ENCODE results near the gene STON2. TPM values are rescaled to one million over a fixed set of nuclear protein-coding genes. Genes with fewer than 3 reads are reported as not detected.

The STON2 gene
- total RNA-seq, 2 donors from 2014 or later = 8.6 to 14.1 TPM

- TF ChIP-seq, protein P1, sequence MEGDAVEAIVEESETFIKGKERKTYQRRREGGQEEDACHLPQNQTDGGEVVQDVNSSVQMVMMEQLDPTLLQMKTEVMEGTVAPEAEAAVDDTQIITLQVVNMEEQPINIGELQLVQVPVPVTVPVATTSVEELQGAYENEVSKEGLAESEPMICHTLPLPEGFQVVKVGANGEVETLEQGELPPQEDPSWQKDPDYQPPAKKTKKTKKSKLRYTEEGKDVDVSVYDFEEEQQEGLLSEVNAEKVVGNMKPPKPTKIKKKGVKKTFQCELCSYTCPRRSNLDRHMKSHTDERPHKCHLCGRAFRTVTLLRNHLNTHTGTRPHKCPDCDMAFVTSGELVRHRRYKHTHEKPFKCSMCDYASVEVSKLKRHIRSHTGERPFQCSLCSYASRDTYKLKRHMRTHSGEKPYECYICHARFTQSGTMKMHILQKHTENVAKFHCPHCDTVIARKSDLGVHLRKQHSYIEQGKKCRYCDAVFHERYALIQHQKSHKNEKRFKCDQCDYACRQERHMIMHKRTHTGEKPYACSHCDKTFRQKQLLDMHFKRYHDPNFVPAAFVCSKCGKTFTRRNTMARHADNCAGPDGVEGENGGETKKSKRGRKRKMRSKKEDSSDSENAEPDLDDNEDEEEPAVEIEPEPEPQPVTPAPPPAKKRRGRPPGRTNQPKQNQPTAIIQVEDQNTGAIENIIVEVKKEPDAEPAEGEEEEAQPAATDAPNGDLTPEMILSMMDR (IDR thresholded peaks at IDR 0.05) = no peak
- no peaks in the 10 kb centered on the region for H3K27me3 ChIP-seq
- H3K9me3 ChIP-seq = no peaks in the 10 kb centered on the region
- peak within 1 kb of the TSS; percentile 99 for H3K27ac ChIP-seq
- peak; percentile 96 for DNase-seq (ENCODE audit: low spot score)
- H3K4me1 ChIP-seq = peaks cover 0 to 32% of the 10 kb centered on the region in 2 donors
- peaks cover 1% of the 10 kb centered on the region for H3K36me3 ChIP-seq
- H3K4me3 ChIP-seq = peak within 1 kb of the TSS; percentile 80 to 81
Observed at GRCh38 chr14:81220830-81221578, 179.1 kb downstream of the STON2 start, which contains the start of gene GTF2A1. Gene GTF2A1, minus strand, starts transcription at chr14:81220959. Its CDS starts 441 bp downstream, at chr14:81220518.

- TF ChIP-seq, protein P1 (IDR thresholded peaks at IDR 0.05) = no peak
- Histone ChIP-seq H3K36me3 (peaks cover 6% of the 10 kb centered on the region), H3K4me1 (peaks cover 0 to 32% of the 10 kb centered on the region in 2 donors), H3K27me3 (no peaks in the 10 kb centered on the region), H3K9me3 (no peaks in the 10 kb centered on the region), H3K4me3 (peak overlapping the region; percentile 80 to 81), H3K27ac (peak overlapping the region; percentile 97 to 99)
- DNase-seq (ENCODE audit: low spot score) = no peak
Observed at GRCh38 chr14:81220580-81220829, 179.6 kb downstream of the STON2 start.

DNA sequence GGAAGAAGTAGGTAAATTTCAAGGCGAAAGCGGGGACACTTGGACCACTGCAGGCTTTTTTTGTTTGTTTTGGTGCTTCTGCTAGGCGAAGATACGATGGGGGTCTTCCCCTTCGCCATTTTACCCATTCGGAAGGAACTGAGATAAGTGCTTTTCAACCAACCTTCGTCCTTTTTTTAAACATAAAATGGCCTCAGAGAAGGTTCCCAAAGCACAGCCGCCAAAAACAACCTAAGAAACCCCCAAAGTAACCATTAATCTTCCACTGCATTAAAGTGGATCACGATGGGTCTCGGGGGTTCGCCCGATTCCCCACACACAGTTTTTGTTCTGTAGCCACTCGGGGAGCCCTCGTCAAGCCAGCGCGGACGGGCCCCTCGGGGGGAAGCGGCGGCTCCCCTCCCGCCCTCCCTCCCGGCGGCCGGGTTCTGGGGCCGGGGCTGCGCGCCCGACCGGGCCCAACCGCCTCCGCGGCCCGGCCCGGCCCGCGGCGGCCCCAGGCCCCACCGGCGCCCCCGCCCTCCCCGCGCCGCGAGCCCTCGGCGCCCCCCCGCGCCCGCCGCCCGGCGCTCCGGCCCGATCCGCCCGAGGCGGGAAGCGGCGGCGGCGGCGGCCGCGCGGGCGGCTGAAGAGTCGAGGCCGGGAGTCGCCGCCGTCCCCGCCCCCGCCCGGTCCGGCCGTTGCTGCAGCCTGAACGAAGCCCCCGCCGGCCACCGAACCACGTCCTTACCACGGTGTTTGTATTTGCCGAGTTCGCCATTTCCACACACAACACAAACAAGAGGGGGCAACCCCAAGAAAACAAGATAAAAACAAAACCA lies 180.2 kb downstream of the STON2 start:
- TF ChIP-seq, protein P1 (IDR thresholded peaks at IDR 0.05) = no peak
- H3K36me3 ChIP-seq = peaks cover 11% of the 10 kb centered on the region
- DNase-seq (ENCODE audit: low spot score) = no peak
- no peaks in the 10 kb centered on the region for H3K9me3 ChIP-seq
- H3K4me3 ChIP-seq = peak overlapping the region; percentile 80 to 81
- H3K4me1 ChIP-seq = peaks cover 0 to 32% of the 10 kb centered on the region in 2 donors
- H3K27me3 ChIP-seq = no peaks in the 10 kb centered on the region
- H3K27ac ChIP-seq = peak overlapping the region; percentile 99

DNA sequence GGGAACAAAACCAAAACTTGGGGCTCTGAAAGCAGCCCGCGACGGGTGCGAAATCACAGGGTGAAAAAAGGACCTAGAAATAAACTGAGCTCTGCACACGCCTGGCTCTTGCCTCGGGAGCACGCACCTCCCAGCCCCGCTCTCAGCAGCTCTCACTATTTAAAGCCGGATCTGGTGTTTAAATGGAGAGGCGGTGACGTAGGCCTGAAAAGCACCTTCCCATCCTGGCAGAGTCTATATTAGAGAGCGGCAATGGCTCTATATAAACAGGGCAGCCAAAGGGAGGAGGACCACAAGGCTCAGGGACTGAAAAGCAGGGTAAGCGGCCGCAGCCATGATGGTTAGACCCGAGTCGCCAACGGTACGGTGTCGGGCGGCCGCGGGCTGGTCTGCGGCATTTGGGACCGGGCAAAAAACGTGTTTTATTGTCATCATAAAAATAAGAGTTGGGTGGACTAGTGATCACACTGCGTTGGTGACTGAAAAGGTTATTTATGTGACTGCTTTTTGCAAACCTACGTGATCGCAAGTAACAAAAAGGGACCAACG lies 180.8 kb downstream of the STON2 start:
- Histone ChIP-seq H3K9me3 (no peaks in the 10 kb centered on the region), H3K36me3 (peaks cover 15% of the 10 kb centered on the region), H3K27me3 (no peaks in the 10 kb centered on the region), H3K4me1 (peaks cover 0 to 32% of the 10 kb centered on the region in 2 donors), H3K27ac (peak overlapping the region; percentile 99), H3K4me3 (peak overlapping the region; percentile 80 to 81)
- DNase-seq (ENCODE audit: low spot score) = peak; percentile 98
- TF ChIP-seq, protein P1 (IDR thresholded peaks at IDR 0.05) = no peak

DNA sequence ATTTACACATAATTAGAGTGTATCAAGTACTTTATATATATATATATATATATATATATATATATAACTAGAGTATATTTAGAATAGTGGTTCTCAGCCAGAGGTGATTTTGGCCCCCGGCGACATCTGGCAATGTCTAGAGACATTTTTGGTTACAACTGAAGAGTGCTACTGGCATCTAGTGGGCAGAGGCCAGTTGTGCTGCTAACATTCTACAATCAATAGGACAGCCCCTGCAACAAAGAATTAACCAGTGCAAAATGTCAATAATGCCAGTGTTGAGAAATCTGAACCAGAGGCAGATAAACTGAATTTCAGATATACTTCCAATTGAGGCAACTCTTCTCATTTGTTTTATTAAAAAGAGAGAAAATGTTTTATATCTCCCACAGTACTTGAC lies 188.3 kb downstream of the STON2 start:
- Histone ChIP-seq H3K4me1 (peaks cover 0 to 21% of the 10 kb centered on the region in 2 donors), H3K36me3 (peaks cover 15% of the 10 kb centered on the region), H3K27me3 (no peaks in the 10 kb centered on the region), H3K27ac (no peak overlapping the region), H3K9me3 (no peaks in the 10 kb centered on the region), H3K4me3 (no peak overlapping the region)
- DNase-seq (ENCODE audit: low spot score) = no peak
- TF ChIP-seq, protein P1 (IDR thresholded peaks at IDR 0.05) = peak in 1 of 2 donors; percentile 61

Other genes starting within 250 kb of the STON2 start
- gene GTF2A1, start 179.4 kb downstream of the STON2 start, total RNA-seq = 10 to 100 TPM; 14.6 to 17.1 TPM
- gene SEL1L, start 133.5 kb upstream of the STON2 start, total RNA-seq = 10 to 100 TPM; 32.9 to 36.6 TPM